Measurements from ENCODE around the gene PNMA6F.
"Not testable (repeated sequence)": the region's sequence is repeated elsewhere in the genome, so short reads cannot be mapped to it uniquely, and the experiment has no call there.

PNMA6F gene

GRCh38 chrX:153303276-153304262 lies 18.0 kb downstream of the PNMA6F start:
- DNase-seq (ENCODE audit: low spot score), result no peak

GRCh38 chrX:153302796-153303195 lies 18.8 kb downstream of the PNMA6F start:
- DNase-seq (ENCODE audit: low spot score), result no peak

GRCh38 chrX:153301746-153302145 lies 19.8 kb downstream of the PNMA6F start:
- DNase-seq (ENCODE audit: low spot score), result peak; percentile 8

GRCh38 chrX:153299855-153300254 lies 21.7 kb downstream of the PNMA6F start:
- no peak for DNase-seq (ENCODE audit: low spot score)

GRCh38 chrX:153297376-153297775 lies 24.2 kb downstream of the PNMA6F start:
- no peak for DNase-seq (ENCODE audit: low spot score)

- DNase-seq (ENCODE audit: low spot score), result not testable (repeated sequence)
These were observed 28.0 kb downstream of the PNMA6F start for GRCh38 chrX:153293485-153294071.

GRCh38 chrX:153288807-153289206 lies 32.8 kb downstream of the PNMA6F start:
- not testable (repeated sequence) for DNase-seq (ENCODE audit: low spot score)

GRCh38 chrX:153285678-153286077 lies 35.9 kb downstream of the PNMA6F start:
- not testable (repeated sequence) for DNase-seq (ENCODE audit: low spot score)

- DNase-seq (ENCODE audit: low spot score), result not testable (repeated sequence)
These were observed 37.6 kb downstream of the PNMA6F start for GRCh38 chrX:153283982-153284381.

GRCh38 chrX:153281784-153282183 lies 39.8 kb downstream of the PNMA6F start:
- DNase-seq (ENCODE audit: low spot score), result not testable (repeated sequence)

- DNase-seq (ENCODE audit: low spot score), result not testable (repeated sequence)
These were observed 42.3 kb downstream of the PNMA6F start for GRCh38 chrX:153279304-153279703.

GRCh38 chrX:153276049-153276448 lies 45.5 kb downstream of the PNMA6F start:
- DNase-seq (ENCODE audit: low spot score), result not testable (repeated sequence)

GRCh38 chrX:153275418-153275817 lies 46.1 kb downstream of the PNMA6F start:
- not testable (repeated sequence) for DNase-seq (ENCODE audit: low spot score)

GRCh38 chrX:153272584-153272983 lies 49.0 kb downstream of the PNMA6F start:
- not testable (repeated sequence) for DNase-seq (ENCODE audit: low spot score)

GRCh38 chrX:153272070-153272469 lies 49.5 kb downstream of the PNMA6F start:
- not testable (repeated sequence) for DNase-seq (ENCODE audit: low spot score)

Small RNA genes within 50 kb of the gene (small RNA-seq; reads per million reads assigned to genes)
- 0 reads per million in 2 experiments for gene AC152007.1
